ENCODE results near the gene STARD6. TPM values are rescaled to one million over a fixed set of nuclear protein-coding genes. Genes with fewer than 3 reads are reported as not detected.
A peak's percentile ranks its signal among the peaks of the same experiment; 100 is the strongest.
"Not testable (repeated sequence)": the region's sequence is repeated elsewhere in the genome, so short reads cannot be mapped to it uniquely, and the experiment has no call there.

Gene STARD6
- total RNA-seq, 1 donor from 2014 or later, result not detected

GRCh38 chr18:54390838-54391237, 33.2 kb upstream of the STARD6 start:
- TF ChIP-seq CTCF (IDR thresholded peaks at IDR 0.05), result no peak
- no peaks in the 10 kb centered on the region for H3K9me3 ChIP-seq
- no peak overlapping the region for H3K27ac ChIP-seq
- ATAC-seq (no peak), DNase-seq (no peak)
- no peaks in the 10 kb centered on the region for H3K27me3 ChIP-seq (ENCODE audit: low read depth)
- no peaks in the 10 kb centered on the region for H3K36me3 ChIP-seq
- H3K4me1 ChIP-seq, result no peaks in the 10 kb centered on the region
- no peak overlapping the region for H3K4me3 ChIP-seq
- intact Hi-C loops (cut with DNase I), result no loop called here

- H3K9me3 ChIP-seq, result no peaks in the 10 kb centered on the region
- DNase-seq, result no peak
These were observed 31.5 kb upstream of the STARD6 start for GRCh38 chr18:54389143-54389505.

GRCh38 chr18:54388203-54389142, 30.8 kb upstream of the STARD6 start:
- no peaks in the 10 kb centered on the region for H3K36me3 ChIP-seq
- no peaks in the 10 kb centered on the region for H3K27me3 ChIP-seq (ENCODE audit: low read depth)
- DNase-seq (no peak), ATAC-seq (peak in 1 of 2 donors; percentile 62)
- H3K4me3 ChIP-seq, result no peak overlapping the region
- intact Hi-C loops (cut with DNase I), result no loop called here
- no peak for TF ChIP-seq CTCF (IDR thresholded peaks at IDR 0.05)
- H3K9me3 ChIP-seq, result no peaks in the 10 kb centered on the region
- H3K4me1 ChIP-seq, result no peaks in the 10 kb centered on the region
- no peak overlapping the region for H3K27ac ChIP-seq

More at GRCh38 chr18:54389143-54389505, 31.5 kb upstream of the STARD6 start:
- TF ChIP-seq CTCF (IDR thresholded peaks at IDR 0.05), result no peak
- H3K4me1 ChIP-seq, result no peaks in the 10 kb centered on the region
- no peak overlapping the region for H3K4me3 ChIP-seq
- H3K36me3 ChIP-seq, result no peaks in the 10 kb centered on the region
- intact Hi-C loops (cut with DNase I), result no loop called here
- ATAC-seq, result no peak
- no peak overlapping the region for H3K27ac ChIP-seq
- H3K27me3 ChIP-seq (ENCODE audit: low read depth), result no peaks in the 10 kb centered on the region

GRCh38 chr18:54387631-54388030, 30.0 kb upstream of the STARD6 start:
- DNase-seq, result no peak
- no peaks in the 10 kb centered on the region for H3K9me3 ChIP-seq
- no peak for TF ChIP-seq CTCF (IDR thresholded peaks at IDR 0.05)
- no peaks in the 10 kb centered on the region for H3K27me3 ChIP-seq (ENCODE audit: low read depth)
- no peaks in the 10 kb centered on the region for H3K4me1 ChIP-seq
- H3K27ac ChIP-seq, result no peak overlapping the region
- intact Hi-C loops (cut with DNase I), result no loop called here
- no peak for ATAC-seq
- no peak overlapping the region for H3K4me3 ChIP-seq
- H3K36me3 ChIP-seq, result no peaks in the 10 kb centered on the region

GRCh38 chr18:54386800-54387495, 29.3 kb upstream of the STARD6 start:
- intact Hi-C loops (cut with DNase I); H3K9me3 ChIP-seq; H3K27me3 ChIP-seq (ENCODE audit: low read depth); ATAC-seq; H3K4me3 ChIP-seq; H3K4me1 ChIP-seq; H3K27ac ChIP-seq; H3K36me3 ChIP-seq; DNase-seq: not testable (repeated sequence)

- no peak for ATAC-seq
- H3K4me3 ChIP-seq, result no peak overlapping the region
- no peaks in the 10 kb centered on the region for H3K4me1 ChIP-seq
- H3K9me3 ChIP-seq, result no peaks in the 10 kb centered on the region
- H3K27me3 ChIP-seq (ENCODE audit: low read depth), result no peaks in the 10 kb centered on the region
- DNase-seq, result no peak
- TF ChIP-seq CTCF (IDR thresholded peaks at IDR 0.05), result no peak
- intact Hi-C loops (cut with DNase I), result no loop called here
- H3K27ac ChIP-seq, result no peak overlapping the region
- H3K36me3 ChIP-seq, result no peaks in the 10 kb centered on the region
These were observed 28.4 kb upstream of the STARD6 start for GRCh38 chr18:54386043-54386442.
